Ishikawa (cell line): Measurements from ENCODE around the gene FBXO17.
A peak's percentile ranks its signal among the peaks of the same experiment; 100 is the strongest.

Source experiments
- CEBPB ChIP-seq: IDR thresholded peaks from 2 replicates; pipeline ENCODE4 v1.6.1; 2012
- CREB1 ChIP-seq: IDR thresholded peaks from 2 replicates; pipeline ENCODE4 v1.6.1; 2012; ENCODE audit warnings: low read depth
- EGR1 ChIP-seq: IDR thresholded peaks from 2 replicates; pipeline ENCODE4 v1.6.1; 2012
- EP300 ChIP-seq: IDR thresholded peaks from 2 replicates; pipeline ENCODE4 v1.6.1; 2012; ENCODE audit warnings: borderline replicate concordance
- FOXM1 ChIP-seq: IDR thresholded peaks from 2 replicates; pipeline ENCODE4 v1.6.1; 2012; ENCODE audit warnings: low read depth, borderline replicate concordance
- NFIC ChIP-seq: IDR thresholded peaks from 2 replicates; pipeline ENCODE4 v1.6.1; 2012
- RAD21 ChIP-seq: IDR thresholded peaks from 2 replicates; pipeline ENCODE4 v1.6.1; 2012; ENCODE audit warnings: low read depth
- TAF1 ChIP-seq: IDR thresholded peaks from 2 replicates; pipeline ENCODE4 v1.6.1; 2012; ENCODE audit warnings: low read depth, mild to moderate bottlenecking
- TCF12 ChIP-seq: IDR thresholded peaks from 2 replicates; pipeline ENCODE4 v1.6.1; 2012; ENCODE audit warnings: low read depth
- TEAD4 ChIP-seq: IDR thresholded peaks from 2 replicates; pipeline ENCODE4 v1.6.1; 2012
- YY1 ChIP-seq: IDR thresholded peaks from 2 replicates; pipeline ENCODE4 v1.6.1; 2012; ENCODE audit warnings: low read depth
- ZBTB7A ChIP-seq: IDR thresholded peaks from 2 replicates; pipeline ENCODE4 v1.6.1; 2012; ENCODE audit warnings: low read depth
- TF ChIP-seq, protein P1 (sequence below): IDR thresholded peaks from 2 replicates; pipeline ENCODE4 v1.6.1; 2012
- TF ChIP-seq, protein P2 (sequence below): IDR thresholded peaks from 2 replicates; pipeline ENCODE4 v1.6.1; 2012
- TF ChIP-seq, protein P3 (sequence below): IDR thresholded peaks from 2 replicates; pipeline ENCODE4 v1.6.1; 2012; ENCODE audit warnings: low read depth, mild to moderate bottlenecking

The FBXO17 gene

GRCh38 chr19:38977445-38978325 is 2.1 kb upstream of the FBXO17 start:
- TF ChIP-seq NFIC (no peak), RAD21 (no peak)

GRCh38 chr19:38975861-38976271 is 324 bp upstream of the FBXO17 start:
- TF ChIP-seq TCF12 (no peak), ZBTB7A (peak; percentile 7; the same call in 1 of the 2 replicates)

DNA sequence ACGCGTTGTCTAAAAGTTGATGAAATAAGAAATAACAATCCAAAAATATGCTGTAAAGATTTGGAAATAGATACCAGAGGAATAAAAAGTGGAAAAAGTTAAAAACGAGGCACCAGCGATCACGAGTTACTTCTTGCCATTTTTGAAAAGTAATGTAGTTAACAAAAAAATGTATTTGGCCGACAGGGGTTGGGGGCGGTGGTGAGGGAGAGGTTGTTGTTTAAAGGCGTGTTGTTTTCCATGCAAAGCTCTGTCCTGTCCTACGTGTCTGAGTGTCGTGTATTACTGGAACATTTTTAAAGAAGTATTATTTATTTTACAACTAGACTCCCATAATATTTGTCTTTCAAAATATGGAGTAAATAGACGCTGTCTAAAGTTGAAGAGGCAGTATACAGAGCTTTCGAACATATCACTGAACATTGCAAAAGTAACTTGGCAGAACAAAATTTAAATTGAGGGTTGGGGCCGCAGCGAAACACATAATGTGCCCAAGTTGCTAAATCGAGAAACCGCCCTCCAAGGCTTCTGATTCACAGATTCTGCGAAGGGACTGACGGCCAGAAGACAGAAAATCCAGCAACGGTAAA is 823 bp downstream of the FBXO17 start:
- TF ChIP-seq, protein P1, sequence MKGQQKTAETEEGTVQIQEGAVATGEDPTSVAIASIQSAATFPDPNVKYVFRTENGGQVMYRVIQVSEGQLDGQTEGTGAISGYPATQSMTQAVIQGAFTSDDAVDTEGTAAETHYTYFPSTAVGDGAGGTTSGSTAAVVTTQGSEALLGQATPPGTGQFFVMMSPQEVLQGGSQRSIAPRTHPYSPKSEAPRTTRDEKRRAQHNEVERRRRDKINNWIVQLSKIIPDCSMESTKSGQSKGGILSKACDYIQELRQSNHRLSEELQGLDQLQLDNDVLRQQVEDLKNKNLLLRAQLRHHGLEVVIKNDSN = no peak
- TF ChIP-seq CEBPB = no peak
- TF ChIP-seq EGR1 = no peak
- no peak for TF ChIP-seq CREB1
- no peak for TF ChIP-seq FOXM1
- TF ChIP-seq, protein P2, sequence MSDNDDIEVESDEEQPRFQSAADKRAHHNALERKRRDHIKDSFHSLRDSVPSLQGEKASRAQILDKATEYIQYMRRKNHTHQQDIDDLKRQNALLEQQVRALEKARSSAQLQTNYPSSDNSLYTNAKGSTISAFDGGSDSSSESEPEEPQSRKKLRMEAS = no peak
- no peak for TF ChIP-seq TCF12

DNA sequence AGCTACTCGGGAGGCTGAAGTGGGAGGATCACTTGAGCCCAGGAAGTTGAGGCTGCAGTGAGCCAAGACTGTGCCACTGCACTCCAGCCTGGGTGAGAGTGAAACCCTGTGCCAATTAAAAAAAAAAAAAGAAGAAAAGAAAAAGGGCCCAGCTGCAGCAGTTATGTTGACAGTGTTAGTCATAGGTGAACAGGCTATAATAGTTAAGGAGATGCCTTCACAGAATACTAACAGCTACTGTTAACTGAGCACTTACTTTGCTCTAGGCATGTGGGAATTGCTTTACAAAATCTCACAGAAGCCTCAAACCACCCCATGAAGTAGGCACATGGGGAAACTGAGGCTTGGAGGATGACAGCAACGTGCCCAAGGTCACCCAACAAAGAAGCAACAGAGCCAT is 3.9 kb downstream of the FBXO17 start:
- TF ChIP-seq EGR1 (no peak), RAD21 (no peak), TEAD4 (no peak)

DNA sequence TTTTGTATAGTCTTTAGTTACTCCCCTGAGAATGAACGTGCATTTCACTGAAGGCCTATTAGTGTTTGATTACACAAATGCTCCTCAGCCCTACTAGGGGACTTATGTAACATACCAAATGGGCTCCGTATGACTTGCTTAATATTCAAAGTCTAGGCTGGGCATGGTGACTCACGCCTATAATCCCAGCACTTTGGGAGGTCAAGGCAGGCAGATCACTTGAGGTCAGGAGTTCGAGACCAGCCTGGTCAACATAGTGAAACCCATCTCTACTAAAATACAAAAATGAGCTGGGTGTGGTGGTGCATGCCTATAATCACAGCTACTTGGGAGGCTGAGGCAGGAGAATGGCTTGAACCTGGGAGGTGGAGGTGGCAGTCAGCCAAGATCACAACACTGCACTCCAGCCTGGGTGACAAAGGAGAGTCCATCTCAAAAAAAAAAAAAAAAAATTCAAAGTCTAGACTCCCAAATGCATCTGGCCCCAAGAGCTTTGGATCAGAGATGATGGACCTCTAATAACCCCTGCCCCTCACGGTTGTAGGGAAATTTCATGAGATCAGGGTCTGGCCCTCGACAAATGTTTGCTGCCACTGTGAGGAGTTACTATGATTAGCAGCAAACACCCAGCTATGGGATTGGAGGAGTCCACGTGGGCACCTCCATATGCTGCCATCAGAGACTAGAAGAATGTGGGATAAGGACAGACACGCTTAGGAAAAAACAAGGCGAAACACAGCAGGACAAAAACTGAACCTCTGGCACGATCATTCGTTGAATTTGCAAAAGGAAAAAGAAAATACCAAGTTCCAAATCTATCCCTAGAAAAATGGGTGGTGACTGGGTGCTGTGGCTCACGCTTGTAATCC is 4.6 kb downstream of the FBXO17 start:
- TF ChIP-seq EGR1 = no peak
- TF ChIP-seq RAD21 = no peak
- TF ChIP-seq EP300 = no peak
- no peak for TF ChIP-seq TAF1
- TF ChIP-seq TEAD4 = no peak
- TF ChIP-seq TCF12 = no peak
- TF ChIP-seq CEBPB = no peak
- TF ChIP-seq FOXM1 = no peak
- TF ChIP-seq NFIC = no peak
- TF ChIP-seq, protein P3, sequence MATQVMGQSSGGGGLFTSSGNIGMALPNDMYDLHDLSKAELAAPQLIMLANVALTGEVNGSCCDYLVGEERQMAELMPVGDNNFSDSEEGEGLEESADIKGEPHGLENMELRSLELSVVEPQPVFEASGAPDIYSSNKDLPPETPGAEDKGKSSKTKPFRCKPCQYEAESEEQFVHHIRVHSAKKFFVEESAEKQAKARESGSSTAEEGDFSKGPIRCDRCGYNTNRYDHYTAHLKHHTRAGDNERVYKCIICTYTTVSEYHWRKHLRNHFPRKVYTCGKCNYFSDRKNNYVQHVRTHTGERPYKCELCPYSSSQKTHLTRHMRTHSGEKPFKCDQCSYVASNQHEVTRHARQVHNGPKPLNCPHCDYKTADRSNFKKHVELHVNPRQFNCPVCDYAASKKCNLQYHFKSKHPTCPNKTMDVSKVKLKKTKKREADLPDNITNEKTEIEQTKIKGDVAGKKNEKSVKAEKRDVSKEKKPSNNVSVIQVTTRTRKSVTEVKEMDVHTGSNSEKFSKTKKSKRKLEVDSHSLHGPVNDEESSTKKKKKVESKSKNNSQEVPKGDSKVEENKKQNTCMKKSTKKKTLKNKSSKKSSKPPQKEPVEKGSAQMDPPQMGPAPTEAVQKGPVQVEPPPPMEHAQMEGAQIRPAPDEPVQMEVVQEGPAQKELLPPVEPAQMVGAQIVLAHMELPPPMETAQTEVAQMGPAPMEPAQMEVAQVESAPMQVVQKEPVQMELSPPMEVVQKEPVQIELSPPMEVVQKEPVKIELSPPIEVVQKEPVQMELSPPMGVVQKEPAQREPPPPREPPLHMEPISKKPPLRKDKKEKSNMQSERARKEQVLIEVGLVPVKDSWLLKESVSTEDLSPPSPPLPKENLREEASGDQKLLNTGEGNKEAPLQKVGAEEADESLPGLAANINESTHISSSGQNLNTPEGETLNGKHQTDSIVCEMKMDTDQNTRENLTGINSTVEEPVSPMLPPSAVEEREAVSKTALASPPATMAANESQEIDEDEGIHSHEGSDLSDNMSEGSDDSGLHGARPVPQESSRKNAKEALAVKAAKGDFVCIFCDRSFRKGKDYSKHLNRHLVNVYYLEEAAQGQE = no peak
- TF ChIP-seq CREB1 = no peak
- no peak for TF ChIP-seq ZBTB7A
- TF ChIP-seq, protein P1 = no peak
- TF ChIP-seq, protein P2 = no peak
- no peak for TF ChIP-seq YY1

GRCh38 chr19:38964738-38965137 is 10.8 kb downstream of the FBXO17 start:
- TF ChIP-seq, protein P3 = no peak
- no peak for TF ChIP-seq ZBTB7A
- TF ChIP-seq EGR1 = no peak
- TF ChIP-seq, protein P2 = no peak
- TF ChIP-seq TAF1 = no peak
- no peak for TF ChIP-seq RAD21
- TF ChIP-seq CREB1 = no peak
- no peak for TF ChIP-seq TEAD4
- TF ChIP-seq TCF12 = no peak
- no peak for TF ChIP-seq NFIC
- no peak for TF ChIP-seq CEBPB
- TF ChIP-seq FOXM1 = no peak
